ENCODE results near the gene ATP8B3. TPM values are rescaled to one million over a fixed set of nuclear protein-coding genes. Genes with fewer than 3 reads are reported as not detected.

The ATP8B3 gene
- total and polyA plus RNA-seq, 2 experiments from 2014 or later, result 2.1 to 6.0 TPM

GRCh38 chr19:1852581-1853128 lies 40.6 kb upstream of the ATP8B3 start:
- Mint-ChIP-seq H3K4me1 (peaks cover 39% of the 10 kb centered on the region), H3K9me3 (0 out of 3 replicates have a peak, but pooled peaks cover 2% of the 10 kb centered on the region), H3K36me3 (ENCODE audit: low read depth) (peaks cover 5% of the 10 kb centered on the region; the same call in 2 of the 3 replicates), H3K27me3 (ENCODE audit: insufficient read depth, low read depth, poor library complexity) (peaks cover 27% of the 10 kb centered on the region), H3K4me3 (0 out of 3 replicates have a peak overlapping the region, but pooled peaks have one; percentile 12), H3K27ac (no peak overlapping the region)
- DNase-seq (ENCODE audit: low spot score) (no peak), ATAC-seq (no peak)
- Histone ChIP-seq H3K9me2 (ENCODE audit: insufficient read depth) (no peaks in the 10 kb centered on the region), H2AFZ (no peak overlapping the region), H3K27me3 (ENCODE audit: insufficient read depth) (no peaks in the 10 kb centered on the region), H3K4me1 (ENCODE audit: insufficient read depth) (peaks cover 26% of the 10 kb centered on the region), H3K27ac (ENCODE audit: low read depth) (no peak overlapping the region), H4K20me1 (replicated peaks; ENCODE audit: insufficient read depth) (no peaks in the 10 kb centered on the region; the same call in 1 of the 2 replicates), H3K36me3 (ENCODE audit: insufficient read depth) (no peaks in the 10 kb centered on the region), H3F3A (replicated peaks; ENCODE audit: low read depth) (peaks cover 25% of the 10 kb centered on the region), H3K79me2 (replicated peaks; ENCODE audit: insufficient read depth) (peaks cover 11% of the 10 kb centered on the region), H3K4me3 (peak overlapping the region; percentile 64; the same call in 1 of the 2 replicates), H3K4me2 (peak overlapping the region; percentile 86)
- TF ChIP-seq CTCF (conservative IDR thresholded peaks at IDR 0.05; ENCODE audit: low read depth in 2 of 2), result no peak
- no peak for TF ChIP-seq REST (IDR thresholded peaks at IDR 0.05; ENCODE audit: unreplicated experiment)
- no peak for TF ChIP-seq EZH2phosphoT487 (IDR thresholded peaks at IDR 0.05; ENCODE audit: unreplicated experiment)
- no peak for TF ChIP-seq EZH2 (IDR thresholded peaks at IDR 0.05; ENCODE audit: low read depth, unreplicated experiment)
- no peak for TF ChIP-seq ZNF114 (CRISPR knock-in tag; IDR thresholded peaks at IDR 0.05)
- TF ChIP-seq JUNB (IDR thresholded peaks at IDR 0.05; ENCODE audit: unreplicated experiment), result no peak
- no peak for TF ChIP-seq NANOG (IDR thresholded peaks at IDR 0.05; ENCODE audit: borderline replicate concordance)
- TF ChIP-seq ETS1 (IDR thresholded peaks at IDR 0.05), result no peak
- TF ChIP-seq ZNF462 (CRISPR knock-in tag; IDR thresholded peaks at IDR 0.05), result no peak

All from GM23338 (cell line).